MM.1S (cell line): Measurements from ENCODE around the gene THADA.

ENCODE experiments used
- DNase-seq: peaks from one replicate; pipeline ENCODE4 v3.0.0-alpha.2; 2015
- H2AFZ ChIP-seq: fragments of 300-600 bp; sonication (generic); 2 replicates; pipeline ENCODE4 v1.6.0; 2016; ENCODE audit warnings: antibody characterized with exemption, low read length
- H3F3A ChIP-seq: fragments of 300-600 bp; sonication (generic); 2 replicates; pipeline ENCODE4 v1.6.1; 2016; ENCODE audit warnings: mild to moderate bottlenecking, antibody characterized with exemption, low read length, moderate library complexity, mixed read lengths; ENCODE audit not compliant: insufficient read depth
- H3K27ac ChIP-seq: fragments of 300-600 bp; sonication (generic); 2 replicates; pipeline ENCODE4 v1.5.1; 2016; ENCODE audit warnings: mild to moderate bottlenecking, low read length
- H3K27me3 ChIP-seq: fragments of 300-600 bp; sonication (generic); replicated peaks from 2 replicates; pipeline ENCODE4 v1.6.0; 2016; ENCODE audit warnings: low read length; ENCODE audit not compliant: insufficient read depth
- H3K36me3 ChIP-seq: fragments of 300-600 bp; sonication (generic); replicated peaks from 2 replicates; pipeline ENCODE4 v1.6.1; 2016; ENCODE audit warnings: mild to moderate bottlenecking, low read length, mixed read lengths; ENCODE audit not compliant: insufficient read depth
- H3K4me1 ChIP-seq: fragments of 300-600 bp; sonication (generic); 2 replicates; pipeline ENCODE4 v1.6.1; 2016; ENCODE audit warnings: low read length, mixed read lengths
- H3K4me2 ChIP-seq: fragments of 300-600 bp; sonication (generic); 2 replicates; pipeline ENCODE4 v1.6.0; 2016; ENCODE audit warnings: low read depth, low read length
- H3K4me3 ChIP-seq: fragments of 300-600 bp; sonication (generic); 2 replicates; pipeline ENCODE4 v1.5.1; 2016; ENCODE audit warnings: low read length, mixed read lengths
- H3K79me2 ChIP-seq: fragments of 300-600 bp; sonication (generic); 2 replicates; pipeline ENCODE4 v1.6.1; 2016; ENCODE audit warnings: mixed run types, low read length, mixed read lengths
- H3K9ac ChIP-seq: fragments of 300-600 bp; sonication (generic); 2 replicates; pipeline ENCODE4 v1.6.1; 2016; ENCODE audit warnings: low read length, mixed read lengths
- H3K9me2 ChIP-seq: fragments of 300-600 bp; sonication (generic); replicated peaks from 2 replicates; pipeline ENCODE4 v1.6.1; 2016; ENCODE audit warnings: mild to moderate bottlenecking, low read length, mixed read lengths; ENCODE audit not compliant: insufficient read depth
- H3K9me3 ChIP-seq: fragments of 300-600 bp; sonication (generic); replicated peaks from 2 replicates; pipeline ENCODE4 v1.6.1; 2016; ENCODE audit warnings: mild to moderate bottlenecking, low read length, mixed read lengths; ENCODE audit not compliant: insufficient read depth
- H4K20me1 ChIP-seq: fragments of 300-600 bp; sonication (generic); 2 replicates; pipeline ENCODE4 v1.6.1; 2016; ENCODE audit warnings: mild to moderate bottlenecking, low read length, moderate library complexity, mixed read lengths; ENCODE audit not compliant: insufficient read depth
- CTCF ChIP-seq: fragments of 300-600 bp; sonication (generic); IDR thresholded peaks from 2 replicates; pipeline ENCODE4 v1.5.1; 2016; ENCODE audit warnings: antibody characterized with exemption, low read length, mixed read lengths
- EZH2 ChIP-seq: fragments of 300-600 bp; sonication (generic); optimal IDR thresholded peaks from 2 replicates; pipeline ENCODE3; 2017; ENCODE audit warnings: low read depth, mild to moderate bottlenecking, antibody characterized with exemption, low read length, mixed read lengths
- EZH2phosphoT487 ChIP-seq: fragments of 300-600 bp; sonication (generic); IDR thresholded peaks from 2 replicates; pipeline ENCODE4 v1.6.1; 2018; ENCODE audit warnings: antibody characterized with exemption, low read length

Gene THADA

DNA sequence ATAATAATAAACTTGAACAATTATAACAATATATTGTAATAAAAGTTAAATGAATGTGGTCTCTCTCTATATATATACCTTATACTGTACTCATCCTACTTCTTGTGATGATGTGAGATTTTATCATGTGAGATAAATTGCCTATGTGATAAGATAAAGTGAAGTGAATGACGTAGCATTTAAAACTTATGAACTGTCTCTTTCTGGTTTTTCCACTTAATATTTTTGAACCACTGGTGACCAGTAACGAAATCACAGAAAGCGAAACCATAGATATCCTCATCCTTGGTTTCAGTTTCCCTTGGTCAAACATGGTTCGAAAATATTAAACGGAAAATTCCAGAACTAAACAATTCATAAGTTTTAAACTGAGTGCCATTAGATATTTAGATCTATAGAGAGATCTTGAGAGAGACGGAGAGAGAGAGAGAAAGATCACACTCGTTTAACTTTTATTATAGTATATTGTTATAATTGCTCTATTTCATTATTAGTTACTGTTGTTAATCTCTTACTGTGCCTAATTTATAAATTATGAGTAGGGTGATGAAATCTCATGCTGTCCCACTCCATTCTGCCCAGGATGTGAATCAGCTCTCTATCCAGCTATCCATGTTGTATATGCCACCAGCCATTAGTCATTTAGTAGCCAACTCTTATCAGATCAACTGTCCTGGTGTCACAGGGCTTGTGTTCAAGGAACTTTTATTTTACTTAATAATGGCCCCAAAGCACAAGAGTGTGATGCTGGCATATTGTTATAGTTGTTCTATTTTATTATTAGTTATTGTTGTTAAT is 156.8 kb downstream of the THADA start:
- no peaks in the 10 kb centered on the region for H3K79me2 ChIP-seq
- no peaks in the 10 kb centered on the region for H3K27me3 ChIP-seq
- no peak for TF ChIP-seq EZH2
- TF ChIP-seq CTCF: no peak
- no peak for TF ChIP-seq EZH2phosphoT487
- H3K9ac ChIP-seq: no peak overlapping the region
- H3K4me1 ChIP-seq: no peaks in the 10 kb centered on the region; the same call in 1 of the 2 replicates
- no peak overlapping the region for H3K27ac ChIP-seq
- H3K9me2 ChIP-seq: no peaks in the 10 kb centered on the region
- no peaks in the 10 kb centered on the region for H3K36me3 ChIP-seq
- no peak overlapping the region for H3K4me3 ChIP-seq
- H2AFZ ChIP-seq: no peak overlapping the region
- no peaks in the 10 kb centered on the region for H3K9me3 ChIP-seq
- H4K20me1 ChIP-seq: no peaks in the 10 kb centered on the region
- H3K4me2 ChIP-seq: no peak overlapping the region
- H3F3A ChIP-seq: no peaks in the 10 kb centered on the region
- peak; percentile 21 for DNase-seq

GRCh38 chr2:43438342-43438741 is 157.5 kb downstream of the THADA start:
- Histone ChIP-seq H3K4me2 (no peak overlapping the region), H3K36me3 (no peaks in the 10 kb centered on the region), H3K79me2 (no peaks in the 10 kb centered on the region), H3K27ac (no peak overlapping the region), H3K4me3 (no peak overlapping the region), H3K9ac (no peak overlapping the region), H3K9me3 (no peaks in the 10 kb centered on the region), H3F3A (no peaks in the 10 kb centered on the region), H3K27me3 (no peaks in the 10 kb centered on the region), H2AFZ (no peak overlapping the region), H4K20me1 (no peaks in the 10 kb centered on the region), H3K9me2 (no peaks in the 10 kb centered on the region), H3K4me1 (no peaks in the 10 kb centered on the region; the same call in 1 of the 2 replicates)
- TF ChIP-seq CTCF: no peak
- no peak for TF ChIP-seq EZH2phosphoT487
- no peak for DNase-seq

DNA sequence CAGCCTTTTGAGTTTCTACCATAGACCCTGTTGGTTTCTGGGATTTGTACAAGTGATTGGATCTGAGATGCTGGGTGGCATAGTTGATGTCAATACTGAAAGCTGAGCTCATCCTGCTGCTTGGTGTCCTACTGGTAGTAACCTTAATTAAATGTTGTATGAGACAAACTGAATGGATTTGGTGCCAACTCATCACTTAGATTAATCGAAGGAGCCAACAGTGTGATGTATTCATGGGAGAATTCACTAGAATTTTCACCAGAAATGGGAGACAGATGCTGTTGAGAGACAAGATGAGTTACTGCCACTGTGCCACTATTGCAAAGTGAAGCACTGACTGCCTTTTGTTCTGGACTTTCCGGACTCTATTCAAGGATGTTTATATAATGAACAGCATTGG is 158.5 kb downstream of the THADA start:
- H3K9me2 ChIP-seq: no peaks in the 10 kb centered on the region
- H3K27me3 ChIP-seq: no peaks in the 10 kb centered on the region
- H3K27ac ChIP-seq: no peak overlapping the region
- H3K9me3 ChIP-seq: no peaks in the 10 kb centered on the region
- no peak overlapping the region for H3K9ac ChIP-seq
- no peak overlapping the region for H2AFZ ChIP-seq
- TF ChIP-seq CTCF: no peak
- no peak for TF ChIP-seq EZH2phosphoT487
- TF ChIP-seq EZH2: no peak
- no peaks in the 10 kb centered on the region; the same call in 1 of the 2 replicates for H3K4me1 ChIP-seq
- no peaks in the 10 kb centered on the region for H3K79me2 ChIP-seq
- H3K36me3 ChIP-seq: no peaks in the 10 kb centered on the region
- H3K4me3 ChIP-seq: no peak overlapping the region
- DNase-seq: no peak
- H3F3A ChIP-seq: no peaks in the 10 kb centered on the region
- no peaks in the 10 kb centered on the region for H4K20me1 ChIP-seq
- H3K4me2 ChIP-seq: no peak overlapping the region
